ENCODE data around the gene PYDC2.

PYDC2 gene

DNA sequence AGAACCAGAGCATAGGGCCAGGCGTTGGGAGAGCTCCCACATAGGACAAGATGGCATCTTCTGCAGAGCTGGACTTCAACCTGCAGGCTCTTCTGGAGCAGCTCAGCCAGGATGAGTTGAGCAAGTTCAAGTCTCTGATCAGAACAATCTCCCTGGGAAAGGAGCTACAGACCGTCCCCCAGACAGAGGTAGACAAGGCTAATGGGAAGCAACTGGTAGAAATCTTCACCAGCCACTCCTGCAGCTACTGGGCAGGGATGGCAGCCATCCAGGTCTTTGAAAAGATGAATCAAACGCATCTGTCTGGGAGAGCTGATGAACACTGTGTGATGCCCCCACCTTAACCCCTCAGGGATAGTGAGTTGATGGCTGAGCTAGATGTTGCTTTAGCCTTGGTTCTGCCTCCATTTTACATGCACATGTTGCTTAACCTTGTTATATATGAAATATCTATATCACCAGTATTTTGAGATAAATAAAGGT lies at the start of gene PYDC2:
TSS of gene PYDC2 (plus strand) at position 51 of the 483 bp plus-strand sequence. CDS start at position 51, 0 bp downstream.
- DNase-seq = no peak

DNA sequence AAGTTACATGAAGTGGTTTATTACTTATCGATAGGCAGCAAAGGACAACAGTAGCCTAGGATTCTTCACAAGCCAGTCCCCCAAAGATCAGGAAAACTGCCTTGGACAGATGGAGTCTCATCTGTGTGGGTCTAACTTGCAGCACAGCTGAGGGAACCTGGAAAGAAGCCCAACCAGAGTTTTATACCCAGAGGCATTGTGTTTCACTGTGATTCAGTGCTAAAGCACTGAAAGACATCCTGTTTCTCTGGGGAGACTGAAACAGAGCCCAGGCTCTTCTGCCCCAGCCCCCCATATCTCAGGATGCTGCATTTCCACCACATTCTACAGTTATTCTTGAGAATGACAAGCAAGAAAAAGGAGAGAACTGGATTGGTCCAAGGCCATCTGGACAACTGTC lies 48.2 kb upstream of the PYDC2 start:
- DNase-seq = no peak

DNA sequence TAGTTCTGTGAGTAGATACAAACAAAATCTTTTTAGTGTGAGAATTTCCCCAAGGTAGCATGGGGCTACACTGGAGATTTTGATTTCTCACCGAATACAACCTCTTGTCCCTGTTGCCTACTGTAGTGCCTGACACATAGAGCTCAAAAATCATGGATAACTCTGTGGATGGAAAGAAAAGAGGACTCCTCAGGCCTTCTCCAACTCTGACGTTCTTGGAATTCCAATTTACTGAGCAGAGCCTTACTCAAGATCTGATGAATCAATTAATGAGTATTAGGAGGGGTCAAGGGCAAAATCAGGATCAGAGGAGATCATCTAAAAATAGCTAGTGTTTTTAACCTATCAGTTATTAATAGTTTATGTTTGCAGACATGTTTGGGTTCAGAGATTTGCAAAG lies 46.7 kb upstream of the PYDC2 start:
- no peak for DNase-seq

DNA sequence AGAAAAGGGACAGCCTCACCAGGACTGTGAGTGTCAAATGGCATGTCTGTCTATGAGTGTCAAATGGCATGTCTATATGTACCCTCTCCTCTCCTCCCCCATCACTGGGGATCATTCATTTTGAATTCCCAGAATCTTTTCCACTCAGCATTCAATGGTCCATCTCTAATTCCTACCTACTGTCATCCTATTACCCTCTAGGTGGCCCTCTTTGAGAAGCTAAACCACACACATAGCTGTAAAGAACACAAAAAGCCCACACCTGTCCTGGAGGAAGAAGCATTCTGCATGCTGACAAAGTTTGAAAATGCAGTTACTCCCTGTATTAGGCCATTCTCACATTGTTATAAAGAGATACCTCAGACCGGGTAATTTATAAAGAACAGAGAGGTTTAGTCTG lies 46.2 kb upstream of the PYDC2 start:
- DNase-seq = no peak

DNA sequence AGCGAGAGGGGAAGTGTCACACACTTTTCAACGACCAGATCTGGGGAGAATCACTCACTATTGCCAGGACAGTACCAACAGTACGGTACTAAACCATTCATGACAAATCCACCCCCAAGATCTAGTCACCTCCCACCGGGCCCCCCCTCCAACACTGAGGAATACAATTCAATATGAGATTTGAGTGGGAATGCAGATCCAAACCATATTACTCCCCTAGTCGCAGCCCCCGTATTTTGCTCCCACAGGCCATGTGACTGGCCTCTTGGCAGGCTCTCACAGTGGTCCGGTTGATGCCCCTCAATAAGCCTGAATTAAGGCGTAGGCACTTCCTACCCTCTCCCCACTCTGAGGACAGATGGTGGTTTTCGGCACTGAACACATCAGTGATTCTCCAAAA lies 45.4 kb upstream of the PYDC2 start:
- DNase-seq = no peak

DNA sequence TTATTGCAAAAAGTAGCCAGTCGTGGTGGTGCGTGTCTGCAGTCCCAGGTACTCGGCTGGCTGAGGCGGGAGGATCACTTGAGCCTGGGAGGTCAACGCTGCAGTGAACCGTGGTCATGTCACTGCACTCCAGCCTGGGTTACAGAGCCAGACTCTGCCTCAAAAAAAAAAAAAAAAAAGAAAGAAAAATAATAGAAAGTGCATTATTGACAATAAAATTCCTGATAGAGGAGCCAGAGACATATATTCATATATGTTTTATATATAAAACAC lies 43.6 kb upstream of the PYDC2 start:
- no peak for DNase-seq

DNA sequence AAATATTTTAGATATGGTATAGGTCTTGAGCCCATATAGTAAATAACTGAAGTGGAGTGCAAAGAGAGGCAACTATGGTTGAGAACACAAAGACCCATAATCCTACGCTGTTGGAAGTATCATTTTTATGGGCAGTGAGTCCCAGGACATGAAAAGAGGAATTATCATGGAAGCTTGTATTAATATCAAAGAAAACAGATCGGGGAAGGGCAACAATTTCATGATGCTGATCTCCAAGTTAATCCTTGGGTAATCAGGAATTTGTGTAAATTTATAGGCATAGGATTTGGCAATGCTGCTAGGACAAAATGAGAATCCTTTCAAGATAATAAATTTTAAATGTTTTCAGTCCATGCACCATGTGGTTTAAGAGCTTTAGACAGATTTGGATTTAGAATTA lies 40.2 kb upstream of the PYDC2 start:
- no peak for DNase-seq

DNA sequence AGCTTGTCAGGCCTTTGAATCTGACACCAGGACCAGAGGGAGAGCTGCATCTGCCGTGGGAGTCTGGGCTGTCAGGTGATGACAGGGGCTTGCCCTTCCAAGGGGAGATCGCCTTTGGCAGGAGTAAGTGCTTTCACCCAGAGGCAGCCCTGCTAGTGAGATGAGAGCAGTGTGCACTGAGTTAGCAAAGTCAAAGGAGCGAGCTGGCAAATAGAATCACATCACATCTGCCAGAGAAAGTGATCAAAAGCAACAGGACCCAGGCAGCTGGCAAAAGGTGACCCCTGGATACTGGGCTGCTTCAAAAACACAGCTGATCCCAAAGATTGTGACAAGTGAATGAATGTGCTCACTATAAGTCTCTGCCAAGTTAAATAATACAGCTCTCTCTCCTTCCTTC lies 36.1 kb upstream of the PYDC2 start:
- no peak for DNase-seq

DNA sequence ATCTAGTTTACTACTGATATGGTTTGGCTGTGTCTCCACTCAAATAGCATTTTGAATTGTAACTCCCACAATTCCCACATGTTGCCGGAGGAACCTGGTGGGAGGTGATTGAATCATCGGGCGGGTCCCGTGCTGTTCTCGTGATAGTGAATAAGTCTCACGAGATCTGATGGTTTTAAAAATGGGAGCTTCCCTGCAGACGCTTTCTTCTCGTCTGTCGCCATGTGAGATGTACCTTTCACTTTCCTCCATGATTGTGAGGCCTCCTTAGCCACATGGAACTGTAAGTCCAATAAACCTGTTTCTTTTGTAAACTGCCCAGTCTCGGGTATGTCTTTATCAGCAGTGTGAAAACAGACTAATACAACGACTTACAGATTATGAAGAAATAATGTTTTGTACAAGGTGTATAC lies 35.6 kb upstream of the PYDC2 start:
- DNase-seq = no peak

DNA sequence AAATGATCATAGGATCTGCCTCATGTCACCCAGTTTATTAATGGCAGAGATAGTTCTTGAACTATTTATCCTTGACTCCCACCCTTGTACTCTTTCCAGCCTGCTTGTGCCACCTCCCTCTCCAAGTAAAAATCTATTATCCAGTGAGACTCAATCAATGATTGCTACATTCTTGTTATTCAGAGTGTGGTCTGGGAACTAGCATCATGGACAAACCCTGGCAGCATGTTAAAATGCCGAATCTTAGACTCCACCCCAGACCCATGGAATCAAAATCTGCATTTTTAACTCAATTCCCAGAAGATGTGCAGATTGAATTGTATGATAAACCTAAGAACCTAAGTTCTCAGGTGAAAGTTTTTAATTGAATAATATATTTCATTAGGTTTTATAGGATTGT lies 34.7 kb upstream of the PYDC2 start:
- DNase-seq = no peak

DNA sequence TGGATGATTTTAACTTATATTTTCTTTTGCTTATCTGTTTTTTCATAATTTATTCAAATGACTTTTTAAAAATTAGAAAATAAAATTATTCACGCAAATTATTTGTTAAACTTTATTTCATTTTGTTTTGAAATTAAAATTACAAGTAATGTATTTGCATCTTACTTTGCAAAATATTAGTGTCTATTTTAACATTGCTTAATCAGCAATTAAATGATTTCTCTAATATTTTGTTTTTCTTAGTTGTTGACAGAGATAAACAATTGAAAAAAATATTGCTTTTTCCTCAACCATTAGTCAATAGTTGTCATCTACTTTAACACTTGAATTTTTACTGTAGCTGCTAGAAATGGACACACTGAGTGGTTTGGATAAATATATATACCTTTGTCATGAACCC lies 32.8 kb upstream of the PYDC2 start:
- no peak for DNase-seq

DNA sequence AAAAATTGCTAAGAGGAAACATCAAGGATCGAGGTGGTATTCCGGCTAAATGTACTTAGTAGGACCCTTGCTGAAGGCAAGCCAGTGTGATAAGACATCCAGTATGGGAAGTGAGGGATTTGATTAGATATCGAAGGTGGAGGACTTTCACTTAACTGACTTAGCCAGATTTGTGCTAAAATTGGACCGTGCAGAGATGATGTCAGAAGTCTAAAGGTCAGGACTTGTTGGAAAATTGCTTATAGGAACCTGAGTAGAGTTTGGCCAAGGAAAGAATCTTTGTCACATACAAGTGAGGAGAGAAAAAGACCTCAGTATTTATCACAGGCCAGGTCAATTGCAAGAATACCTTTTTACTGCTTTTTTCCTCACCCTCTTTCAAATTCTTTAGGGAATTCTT lies 30.9 kb upstream of the PYDC2 start:
- no peak for DNase-seq

DNA sequence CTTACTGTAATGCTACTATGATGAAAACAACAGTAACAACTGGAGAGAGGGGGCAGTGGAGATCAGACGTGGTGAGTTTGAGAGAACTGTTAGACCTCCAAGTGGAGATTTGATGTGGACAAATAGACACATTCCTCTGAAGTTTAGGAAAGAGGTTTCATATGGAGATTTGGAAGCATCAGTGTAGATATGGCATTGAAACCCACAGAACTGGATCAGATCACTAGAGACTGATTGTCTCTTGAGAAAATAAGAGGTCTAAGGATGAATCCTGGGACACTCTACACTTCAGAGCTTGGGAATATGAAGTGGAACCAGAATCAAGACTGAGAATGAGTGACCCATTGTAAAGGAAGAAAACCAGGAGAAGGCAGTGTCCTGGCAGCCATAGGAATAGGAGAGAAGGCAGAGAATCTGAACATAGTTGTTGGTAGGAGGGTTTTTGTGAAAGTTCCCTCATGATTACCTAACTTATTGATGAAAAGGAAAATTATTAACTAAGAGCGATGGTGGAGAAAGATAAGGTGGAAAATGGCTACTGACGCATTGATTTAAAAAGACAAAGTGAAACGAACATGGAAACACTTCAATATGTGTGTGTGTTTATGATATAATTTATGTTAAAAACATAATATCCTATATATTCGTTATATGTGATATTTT lies 29.7 kb upstream of the PYDC2 start:
- DNase-seq = no peak

DNA sequence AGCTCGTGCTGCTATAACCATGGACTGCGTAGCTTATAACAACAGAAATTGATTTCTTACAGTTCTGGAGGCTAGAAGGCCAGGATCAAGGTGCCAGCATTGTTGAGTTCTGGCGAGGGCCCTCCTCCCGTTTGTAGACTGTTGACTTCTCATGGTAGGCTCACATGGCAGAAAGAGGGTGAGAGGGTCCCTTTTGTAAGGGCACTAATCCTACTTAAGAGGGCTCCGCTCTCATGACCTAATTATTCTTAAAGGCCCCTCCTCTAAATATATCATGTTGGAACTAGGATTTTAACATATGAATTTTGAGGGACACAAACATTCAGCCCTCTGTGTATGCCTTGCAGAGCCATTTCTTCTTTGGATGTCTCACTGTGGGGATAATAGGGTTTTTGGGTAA lies 28.8 kb upstream of the PYDC2 start:
- DNase-seq = no peak

DNA sequence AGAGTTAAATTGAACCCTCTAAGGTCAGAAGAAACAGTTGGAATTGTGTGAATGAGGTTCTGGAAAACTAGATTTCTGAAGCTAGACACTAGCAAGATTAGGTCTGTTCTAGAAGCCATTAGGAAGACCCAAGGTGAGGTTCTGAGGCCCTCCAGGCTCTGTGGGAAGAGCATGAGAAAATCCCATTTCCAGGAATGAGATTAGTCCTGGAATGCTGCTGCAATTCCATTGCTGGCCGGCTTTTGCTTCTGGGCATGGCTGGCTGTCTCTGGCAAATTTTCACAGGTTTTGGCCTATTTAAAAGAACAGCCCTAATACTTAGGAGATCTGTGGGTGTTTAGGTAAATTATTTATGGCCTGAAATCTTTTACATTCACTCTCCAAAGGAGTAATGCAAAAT lies 26.9 kb upstream of the PYDC2 start:
- DNase-seq = no peak

DNA sequence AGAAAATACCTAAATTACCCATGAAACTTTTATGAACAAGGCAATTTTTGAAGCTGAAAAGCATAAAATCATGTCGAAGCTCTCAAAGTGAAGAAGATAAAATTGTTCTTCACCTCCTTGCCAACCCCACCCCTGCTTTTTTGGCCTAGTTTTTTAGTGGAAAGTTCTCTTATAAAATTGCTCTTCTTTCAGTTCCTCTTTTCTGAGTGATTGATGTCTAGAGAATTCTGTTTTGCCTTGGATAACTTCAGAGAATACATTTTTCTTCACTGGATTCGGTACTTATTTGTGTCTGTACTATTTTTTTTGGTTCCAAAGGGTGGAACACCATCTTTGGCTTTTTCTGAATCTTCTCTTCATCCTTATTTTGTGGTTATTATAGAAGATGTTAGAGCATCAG lies 25.0 kb upstream of the PYDC2 start:
- no peak for DNase-seq

DNA sequence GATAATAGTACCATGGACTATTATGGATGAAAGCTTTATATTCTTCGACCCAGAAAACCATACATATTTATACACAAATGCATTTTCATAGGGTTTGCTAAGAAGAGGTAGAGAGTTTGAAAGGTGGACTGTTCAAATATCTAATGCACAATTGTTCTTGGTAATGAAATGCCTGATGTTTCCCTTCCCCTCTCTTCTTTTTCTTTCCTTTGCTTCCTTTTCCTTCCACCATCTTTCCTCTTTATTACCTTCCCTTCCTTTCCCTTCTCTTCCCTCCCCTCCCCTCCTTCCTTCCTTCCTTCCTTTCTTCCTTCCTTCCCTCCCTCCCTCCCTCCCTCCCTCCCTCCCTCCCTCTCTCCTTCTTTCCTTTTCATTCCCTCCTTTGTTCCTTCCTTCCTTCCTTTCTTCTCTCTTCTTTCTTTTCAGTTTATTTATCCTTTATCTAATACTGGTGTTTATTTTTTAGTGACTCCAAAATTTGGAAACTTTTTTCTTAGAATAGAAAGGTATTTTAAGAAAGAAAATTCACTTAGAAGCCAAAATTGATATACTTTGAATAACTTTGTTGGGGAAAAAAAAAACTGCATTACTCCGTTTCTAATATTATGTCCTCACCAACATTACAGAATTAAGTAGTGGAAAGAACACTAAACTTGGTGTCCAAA lies 22.7 kb upstream of the PYDC2 start:
- DNase-seq = no peak

DNA sequence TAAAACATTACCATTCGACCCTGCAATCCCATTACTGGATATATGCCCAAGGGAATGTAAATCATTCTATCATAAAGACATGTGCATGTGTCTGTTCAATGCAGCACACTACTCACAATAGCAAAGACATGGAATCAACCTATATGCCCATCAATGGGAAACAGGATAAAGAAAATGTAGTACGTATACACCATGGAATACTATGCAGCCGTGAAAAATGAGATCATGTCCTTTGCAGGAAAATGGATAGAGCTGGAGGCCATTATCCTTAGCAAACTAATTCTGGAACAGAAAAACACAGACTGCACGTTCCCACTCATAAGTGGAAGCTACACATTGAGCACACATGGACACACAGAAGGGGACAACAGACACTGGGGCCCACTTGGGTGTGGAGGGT lies 20.4 kb upstream of the PYDC2 start:
- DNase-seq = no peak

DNA sequence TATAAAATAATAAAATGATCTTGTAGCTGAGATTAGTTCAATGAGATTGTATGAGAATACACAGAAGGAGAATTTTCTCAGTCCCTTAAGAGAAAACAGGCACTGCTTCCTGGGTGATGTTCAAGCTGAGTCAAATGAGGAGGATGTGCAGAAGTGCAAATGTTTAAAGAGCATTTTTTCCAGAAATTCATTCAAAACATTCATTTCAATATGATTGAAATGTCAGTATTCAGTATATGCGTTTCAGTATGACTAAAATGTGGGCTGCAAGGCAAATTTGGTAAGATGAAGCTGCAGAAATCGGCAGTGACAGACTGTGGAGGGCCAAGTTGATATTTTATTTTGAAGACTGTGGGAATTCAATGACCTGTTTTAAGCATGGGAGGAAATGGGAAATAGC lies 19.3 kb upstream of the PYDC2 start:
- no peak for DNase-seq

DNA sequence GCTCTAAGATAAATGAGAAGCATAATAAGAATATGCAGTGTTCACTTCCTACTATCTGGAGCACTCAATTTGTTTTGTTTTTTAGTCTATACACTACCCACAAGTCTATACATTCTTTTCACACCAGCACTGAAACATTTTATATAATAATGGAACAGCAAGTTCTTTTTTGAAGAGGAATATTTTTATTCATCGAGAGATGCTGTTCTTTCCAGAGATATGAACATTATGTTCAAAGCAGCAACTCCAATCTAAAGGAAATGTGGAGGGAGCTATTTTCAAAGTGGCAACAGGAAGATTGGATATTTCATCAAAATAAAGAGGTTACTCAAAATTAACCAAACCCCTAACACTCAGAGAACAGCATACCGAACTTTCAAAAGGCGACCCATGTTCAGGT lies 16.4 kb upstream of the PYDC2 start:
- DNase-seq = no peak

DNA sequence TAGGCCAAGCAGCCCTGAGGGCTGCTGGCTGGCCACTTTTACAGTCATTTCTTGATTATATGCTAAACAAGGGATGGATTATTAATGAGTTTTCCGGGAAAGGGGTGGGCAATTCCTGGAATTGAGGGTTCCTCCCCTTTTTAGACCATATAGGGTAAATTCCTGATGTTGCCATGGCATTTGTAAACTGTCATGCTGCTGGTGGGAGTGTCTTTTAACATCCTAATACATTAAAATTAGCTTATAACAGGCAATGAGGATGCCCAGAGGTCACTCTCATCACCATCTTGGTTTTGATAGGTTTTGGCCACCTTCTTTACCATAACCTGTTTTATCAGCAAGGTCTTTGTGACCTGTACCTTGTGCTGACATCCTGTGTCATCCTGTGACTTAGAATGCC lies 11.7 kb upstream of the PYDC2 start:
- no peak for DNase-seq

DNA sequence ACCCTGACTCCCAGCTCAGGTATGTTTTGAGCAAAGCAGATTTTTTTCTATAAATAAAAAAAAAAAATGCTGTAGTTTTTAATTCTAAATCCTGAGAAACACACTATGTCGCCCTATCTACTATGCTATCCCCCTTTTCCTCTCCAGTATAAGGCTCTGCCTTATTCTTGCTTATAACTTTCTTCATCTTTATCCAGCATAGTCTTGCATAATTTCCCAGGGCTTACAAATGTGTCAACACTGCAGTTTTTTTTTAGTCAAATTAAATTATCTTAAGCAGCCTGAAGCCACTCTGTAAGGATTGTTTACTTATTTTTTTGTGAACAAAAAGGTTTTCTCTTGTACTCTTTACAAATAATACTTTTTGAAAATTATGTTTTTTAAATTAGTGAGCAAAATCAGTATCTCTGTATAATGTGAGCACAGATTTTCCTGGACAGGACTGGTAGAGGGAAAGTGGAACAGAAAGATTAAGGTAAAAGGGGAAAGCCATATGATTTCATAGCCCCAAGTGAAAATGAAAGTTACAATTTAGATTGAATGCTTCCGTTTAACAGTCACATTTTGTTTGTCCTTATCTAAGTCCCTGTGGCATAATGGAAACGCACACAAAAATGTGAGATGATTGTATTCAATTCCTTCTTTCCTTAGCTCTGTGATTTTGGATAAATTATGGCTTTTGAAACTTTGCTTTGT lies 5.6 kb upstream of the PYDC2 start:
- no peak for DNase-seq

DNA sequence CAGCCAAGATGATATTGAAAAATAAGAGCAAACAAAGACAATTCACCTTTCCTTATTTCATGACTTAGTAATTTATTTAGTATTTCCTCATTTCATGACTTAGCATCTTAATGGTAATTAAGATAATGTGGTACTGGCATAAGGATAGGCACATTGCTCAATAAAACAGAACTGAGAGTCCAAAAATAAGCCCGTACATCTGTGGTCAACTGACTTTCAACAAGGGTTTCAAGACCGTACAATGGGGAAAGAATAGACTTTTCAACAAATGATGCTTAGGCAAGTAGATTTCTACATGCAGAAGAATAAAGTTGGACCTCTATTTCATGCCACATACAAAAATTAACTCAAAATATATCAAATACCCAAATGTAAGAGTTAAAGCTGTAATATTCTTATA lies 603 bp upstream of the PYDC2 start:
- DNase-seq = no peak

DNA sequence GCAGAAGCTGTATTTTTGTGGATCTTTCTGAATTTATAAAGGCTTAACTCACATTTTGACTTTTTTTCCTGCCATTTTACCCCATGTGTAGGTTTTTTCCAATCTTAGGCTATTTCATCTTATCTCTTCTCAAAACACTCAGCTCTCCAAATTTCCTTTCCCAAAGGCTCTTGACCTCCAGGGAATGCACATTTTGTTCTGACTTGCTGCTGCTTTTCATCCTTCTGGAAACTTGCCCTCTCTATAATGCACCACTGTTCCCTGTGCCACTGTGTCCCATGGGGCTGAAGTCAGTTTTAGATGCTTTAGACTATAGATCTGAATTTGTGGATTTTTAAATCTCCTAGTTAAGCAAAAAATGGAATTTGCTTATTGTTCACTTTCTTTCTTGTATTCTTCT lies 9.1 kb downstream of the PYDC2 start:
- no peak for DNase-seq

DNA sequence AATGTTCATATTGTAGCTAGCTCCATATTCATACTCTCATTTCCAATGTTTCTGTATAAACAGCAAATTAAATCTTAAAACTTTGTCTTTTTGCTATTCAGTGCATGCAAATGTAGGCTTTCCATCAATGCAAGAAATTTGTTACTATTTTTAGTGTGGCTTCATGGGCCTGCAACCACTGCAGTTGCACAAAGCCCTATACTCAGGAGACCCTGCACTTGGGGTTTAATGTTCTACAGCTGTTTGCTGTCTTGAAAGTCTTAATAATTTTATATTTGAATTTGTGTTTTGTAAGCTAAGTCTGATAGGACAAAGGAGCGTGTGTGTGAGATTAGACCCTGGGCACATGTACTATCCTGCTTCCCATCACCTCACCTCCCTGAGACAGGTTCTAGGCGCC lies 9.6 kb downstream of the PYDC2 start:
- DNase-seq = no peak

All from NCI-H2029 treated with DMSO at 0.1 percent for 48 hours (cell line).